Smooth muscle cell (in vitro differentiated cells): ENCODE results near the gene PCNX2. TPM values are rescaled to one million over a fixed set of nuclear protein-coding genes. Genes with fewer than 3 reads are reported as not detected.

Experiments
- DNase-seq: peaks from one replicate; lab custom pipeline; 2025; ENCODE audit not compliant: unreplicated experiment; lab: John Stamatoyannopoulos, UW
- H2AFZ ChIP-seq: fragments of 200-600 bp; sonication (generic); 2 replicates; pipeline ENCODE4 v1.6.0; 2016; ENCODE audit warnings: antibody characterized with exemption, low read depth, mild to moderate bottlenecking
- H3F3A ChIP-seq: fragments of 200-600 bp; sonication (generic); 2 replicates; pipeline ENCODE4 v1.6.0; 2017; ENCODE audit warnings: antibody characterized with exemption, low read depth
- H3K27ac ChIP-seq: fragments of 200-600 bp; sonication (generic); 2 replicates; pipeline ENCODE4 v1.5.1; 2016; ENCODE audit warnings: low read depth, mild to moderate bottlenecking
- H3K27me3 ChIP-seq: fragments of 200-600 bp; sonication (generic); 2 replicates; pipeline ENCODE4 v1.6.1; 2016; ENCODE audit warnings: low read depth, mild to moderate bottlenecking
- H3K36me3 ChIP-seq: fragments of 200-600 bp; sonication (generic); 2 replicates; pipeline ENCODE4 v1.5.1; 2016; ENCODE audit warnings: low read depth
- H3K4me1 ChIP-seq: fragments of 200-600 bp; sonication (generic); 2 replicates; pipeline ENCODE4 v1.5.1; 2016; ENCODE audit warnings: low read depth
- H3K4me2 ChIP-seq: fragments of 200-600 bp; sonication (generic); 2 replicates; pipeline ENCODE4 v1.6.0; 2016; ENCODE audit warnings: mild to moderate bottlenecking
- H3K4me3 ChIP-seq: fragments of 200-600 bp; sonication (generic); 2 replicates; pipeline ENCODE4 v1.5.1; 2016; ENCODE audit warnings: mild to moderate bottlenecking
- H3K79me2 ChIP-seq: fragments of 200-600 bp; sonication (generic); 2 replicates; pipeline ENCODE4 v1.6.0; 2016; ENCODE audit warnings: low read depth, mild to moderate bottlenecking
- H3K9ac ChIP-seq: fragments of 200-600 bp; sonication (generic); 2 replicates; pipeline ENCODE4 v1.6.0; 2016; ENCODE audit warnings: low read depth
- H3K9me3 ChIP-seq: fragments of 200-600 bp; sonication (generic); replicated peaks from 2 replicates; pipeline ENCODE4 v1.5.1; 2016; ENCODE audit warnings: low read depth
- H4K20me1 ChIP-seq: fragments of 200-600 bp; sonication (generic); 2 replicates; pipeline ENCODE4 v1.6.0; 2016; ENCODE audit warnings: low read depth
- CTCF ChIP-seq: fragments of 200-600 bp; sonication (generic); IDR thresholded peaks from 2 replicates; pipeline ENCODE4 v1.5.1; 2017; ENCODE audit warnings: borderline replicate concordance, mild to moderate bottlenecking, antibody characterized with exemption; ENCODE audit not compliant: insufficient read depth, poor library complexity, severe bottlenecking
- WGBS: methylation state at CpG from one replicate; pipeline ENCODE4 v1.1.7; 2016; ENCODE audit warnings: low lambda C conversion rate; 5-methylcytosine and 5-hydroxymethylcytosine counted together
- polyA plus RNA-seq: library from polyadenylated mRNA; unstranded; fragments of >200 nt; fragmentation: Nextera tagmentation; extraction: Ambion mirVana; gene quantifications from 2 replicates; pipeline ENCODE4 v1.2.1, GENCODE V29; 2016
- total RNA-seq: library from RNA; depleted of rRNA; stranded (reverse); fragments of >200 nt; gene quantifications from 2 replicates; pipeline ENCODE4 v1.2.3, GENCODE V29; 2014

The PCNX2 gene
- total and polyA plus RNA-seq, 2 experiments from 2014 or later: 4.7 to 18.2 TPM

GRCh38 chr1:232987046-232987773 lies 308.3 kb downstream of the PCNX2 start:
- WGBS: 97% methylated on average over 11 of the region's 11 CpGs
- no peak overlapping the region for H2AFZ ChIP-seq

GRCh38 chr1:232986527-232986922 lies 309.0 kb downstream of the PCNX2 start:
- no peaks in the 10 kb centered on the region for H3K4me1 ChIP-seq
- no peaks in the 10 kb centered on the region for H3K79me2 ChIP-seq
- WGBS: 99% methylated on average over 5 of the region's 5 CpGs
- no peak for TF ChIP-seq CTCF
- H4K20me1 ChIP-seq: no peaks in the 10 kb centered on the region
- H2AFZ ChIP-seq: no peak overlapping the region
- DNase-seq: no peak
- no peak overlapping the region for H3K27ac ChIP-seq
- no peaks in the 10 kb centered on the region for H3K9me3 ChIP-seq
- H3K4me2 ChIP-seq: no peak overlapping the region
- H3F3A ChIP-seq: no peaks in the 10 kb centered on the region
- H3K4me3 ChIP-seq: no peak overlapping the region
- no peaks in the 10 kb centered on the region for H3K36me3 ChIP-seq
- H3K9ac ChIP-seq: no peak overlapping the region
- no peaks in the 10 kb centered on the region for H3K27me3 ChIP-seq

More at GRCh38 chr1:232987046-232987773, 308.3 kb downstream of the PCNX2 start:
- no peaks in the 10 kb centered on the region for H3K27me3 ChIP-seq
- TF ChIP-seq CTCF: no peak
- no peak overlapping the region for H3K27ac ChIP-seq
- no peaks in the 10 kb centered on the region for H3F3A ChIP-seq
- no peaks in the 10 kb centered on the region for H3K9me3 ChIP-seq
- no peaks in the 10 kb centered on the region for H3K36me3 ChIP-seq
- no peaks in the 10 kb centered on the region for H3K79me2 ChIP-seq
- no peak overlapping the region for H3K4me3 ChIP-seq
- H4K20me1 ChIP-seq: no peaks in the 10 kb centered on the region
- H3K4me2 ChIP-seq: no peak overlapping the region
- no peaks in the 10 kb centered on the region for H3K4me1 ChIP-seq
- no peak overlapping the region for H3K9ac ChIP-seq
- DNase-seq: no peak

GRCh38 chr1:232985882-232986526 lies 309.5 kb downstream of the PCNX2 start:
- no peak overlapping the region for H3K4me2 ChIP-seq
- no peaks in the 10 kb centered on the region for H3K79me2 ChIP-seq
- no peaks in the 10 kb centered on the region for H3F3A ChIP-seq
- no peak for TF ChIP-seq CTCF
- H3K27me3 ChIP-seq: no peaks in the 10 kb centered on the region
- no peak overlapping the region for H3K27ac ChIP-seq
- no peak overlapping the region for H2AFZ ChIP-seq
- H3K36me3 ChIP-seq: no peaks in the 10 kb centered on the region
- 94% methylated on average over 31 of the region's 31 CpGs for WGBS
- H3K4me1 ChIP-seq: no peaks in the 10 kb centered on the region
- H3K9me3 ChIP-seq: no peaks in the 10 kb centered on the region
- no peak for DNase-seq
- no peaks in the 10 kb centered on the region for H4K20me1 ChIP-seq
- H3K9ac ChIP-seq: no peak overlapping the region
- no peak overlapping the region for H3K4me3 ChIP-seq
